Esophagus muscularis mucosa (tissue), 4 donors: ENCODE measurements around the gene CACNB1. TPM values are rescaled to one million over a fixed set of nuclear protein-coding genes. Genes with fewer than 3 reads are reported as not detected.

Source experiments
- DNase-seq: peaks from one replicate; pipeline ENCODE4 v3.0.0-alpha.2; 2017; ENCODE audit errors: extremely low spot score
- H3K27ac ChIP-seq, 4 donors: fragments of 200-600 bp; sonication (generic); replicated peaks in 1 of 4; 1 replicate in 3 of 4; 2 replicates in 1 of 4; pipeline ENCODE4 v1.5.1; 2016 to 2019; ENCODE audit warnings: mild to moderate bottlenecking in 1 of 4
- H3K27me3 ChIP-seq, 4 donors: fragments of 200-600 bp; sonication (generic); one replicate each; pipeline versions ENCODE4 v1.5.1 to v1.6.0; 2016 to 2019
- H3K36me3 ChIP-seq, 4 donors: fragments of 200-600 bp; sonication (generic); one replicate each; pipeline ENCODE4 v1.5.1; 2016 to 2019
- H3K4me1 ChIP-seq, 4 donors: fragments of 200-600 bp; sonication (generic); one replicate each; pipeline ENCODE4 v1.5.1; 2016 to 2019
- H3K4me3 ChIP-seq, 4 donors: fragments of 200-600 bp; sonication (generic); 1 replicate in 2 of 4; 2 replicates in 2 of 4; pipeline ENCODE4 v1.5.1; 2016 to 2019; ENCODE audit warnings: mild to moderate bottlenecking in 4 of 4, moderate library complexity in 1 of 4
- H3K9me3 ChIP-seq, 4 donors: fragments of 200-600 bp; sonication (generic); 1 replicate in 3 of 4; 2 replicates in 1 of 4; pipeline ENCODE4 v1.5.1; 2016 to 2019
- CTCF ChIP-seq, 3 experiments: fragments of 200-600 bp in 2 of 3; fragments of 450-650 bp in 1 of 3; sonication (generic) in 2 of 3; IDR thresholded peaks; one replicate each; pipeline ENCODE4 v1.5.1; 2017 to 2019; ENCODE audit warnings: antibody characterized with exemption in 3 of 3, mild to moderate bottlenecking in 2 of 3, moderate library complexity in 1 of 3
- EP300 ChIP-seq: sonication (generic); formaldehyde crosslinking; IDR thresholded peaks from one replicate; pipeline ENCODE4 v1.6.1; 2017; ENCODE audit warnings: antibody characterized with exemption
- POLR2A ChIP-seq: fragments of 450-650 bp; IDR thresholded peaks from one replicate; pipeline ENCODE4 v1.6.1; 2017; ENCODE audit warnings: antibody characterized with exemption, moderate library complexity, mild to moderate bottlenecking, low read depth
- POLR2AphosphoS5 ChIP-seq, 2 donors: sonication (generic); formaldehyde crosslinking; IDR thresholded peaks; one replicate each; pipeline ENCODE4 v1.6.1; 2017; ENCODE audit warnings: antibody characterized with exemption in 2 of 2
- WGBS: methylation state at CpG from one replicate; pipeline ENCODE4 v1.1.5; 2018; 5-methylcytosine and 5-hydroxymethylcytosine counted together
- intact Hi-C: fragments of 100-400 bp; cut with DNase I; formaldehyde crosslinking; loops from one replicate; pipeline ENCODE4 v1.15.1; 2023
- total RNA-seq, 4 donors: library from RNA; depleted of rRNA; stranded (reverse); fragments of >200 nt; gene quantifications; one replicate each; pipeline versions ENCODE4 v1.1.0 to v1.2.1, GENCODE V29; 2016

CACNB1 gene
- total RNA-seq, 4 donors from 2014 or later = 3.1 to 8.0 (median 5.4) TPM

DNA sequence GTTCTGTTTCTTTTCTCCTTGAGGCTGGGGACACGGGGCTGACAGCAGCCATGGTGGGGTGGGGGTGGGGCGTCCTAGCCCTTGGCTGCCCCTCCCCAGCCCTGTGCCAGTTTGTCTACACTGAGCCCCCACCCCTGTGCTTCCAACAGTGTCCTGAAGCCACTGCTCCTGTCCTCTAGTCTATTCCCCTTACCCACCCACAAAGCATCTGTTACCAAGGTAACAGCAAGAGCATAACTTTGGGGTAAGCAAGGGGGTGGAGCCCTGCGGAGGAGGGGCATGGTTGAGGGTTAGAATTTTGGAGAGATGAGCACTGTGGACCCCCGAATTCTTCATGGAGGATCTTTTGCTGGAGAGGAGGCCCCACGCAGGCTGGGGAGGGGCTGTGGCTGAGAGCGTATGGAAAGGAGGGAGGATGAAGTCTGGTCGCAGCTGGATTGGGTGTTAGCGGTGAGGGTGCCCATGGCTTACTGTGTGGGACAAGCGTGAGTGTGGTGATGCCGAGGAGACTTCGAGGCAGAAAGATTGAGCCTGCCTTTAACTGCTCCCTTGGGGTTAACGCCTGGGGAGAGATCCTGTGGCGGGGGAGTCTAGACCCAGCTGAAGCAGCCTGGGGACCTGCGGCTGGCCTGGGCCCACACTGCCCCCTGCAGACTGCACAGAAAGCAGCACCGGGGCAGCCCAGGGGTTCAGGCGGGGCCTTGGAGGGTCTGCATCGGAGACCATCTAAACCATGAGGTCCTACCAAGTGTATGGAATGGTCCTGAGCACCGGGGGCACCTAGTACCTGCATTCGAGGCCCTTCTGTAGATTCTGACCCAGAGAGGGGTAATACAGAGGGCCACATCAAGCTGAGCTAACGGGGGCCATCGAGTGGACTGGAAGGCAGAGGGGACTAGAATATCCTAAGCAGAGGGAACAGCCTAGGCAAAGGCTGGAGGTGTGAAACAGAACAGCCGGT lies 34.4 kb upstream of the CACNB1 start:
- Histone ChIP-seq H3K27me3 (peaks cover 0 to 89% (median 11%) of the 10 kb centered on the region in 4 donors), H3K9me3 (no peaks in the 10 kb centered on the region), H3K27ac (no peak overlapping the region), H3K36me3 (no peaks in the 10 kb centered on the region), H3K4me1 (peaks cover 5 to 15% (median 12%) of the 10 kb centered on the region in 4 donors), H3K4me3 (peak overlapping the region in 1 of 4 donors; percentile 32)
- no peak for DNase-seq
- intact Hi-C loops = no loop called here
- 14% methylated on average over 20 of the region's 22 CpGs for WGBS
- peak; percentile 68 to 83 (median 75) for TF ChIP-seq CTCF (IDR thresholded peaks at IDR 0.05)
- no peak for TF ChIP-seq EP300

DNA sequence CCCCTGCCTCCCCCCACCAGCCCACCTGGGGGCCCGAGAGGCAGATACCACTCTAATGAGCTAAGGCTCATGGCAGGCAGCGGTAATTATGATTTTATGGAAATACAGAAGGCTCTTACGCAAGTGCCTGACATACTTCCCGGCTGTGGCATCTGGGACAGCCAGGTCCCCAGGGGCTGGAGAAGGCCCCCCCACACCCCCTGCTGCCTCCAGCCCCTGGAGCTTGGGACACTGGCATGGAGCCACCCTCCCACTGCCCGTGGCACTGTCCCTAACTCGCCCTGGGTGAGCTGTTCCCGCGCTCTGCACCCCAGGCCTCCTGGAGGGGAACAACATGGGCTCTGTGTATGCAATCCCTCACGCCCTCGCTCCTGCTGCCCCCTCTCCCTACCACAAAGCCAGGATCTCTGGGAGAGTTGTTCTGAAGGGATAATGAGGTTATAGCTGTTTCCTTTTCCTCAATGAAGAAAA lies 33.7 kb upstream of the CACNB1 start:
- Histone ChIP-seq H3K4me1 (peaks cover 8 to 20% (median 17%) of the 10 kb centered on the region in 4 donors), H3K9me3 (no peaks in the 10 kb centered on the region), H3K27ac (no peak overlapping the region), H3K36me3 (no peaks in the 10 kb centered on the region), H3K27me3 (peaks cover 0 to 95% (median 15%) of the 10 kb centered on the region in 4 donors), H3K4me3 (no peak overlapping the region)
- no peak for DNase-seq
- WGBS = 56% methylated on average over 6 of the region's 10 CpGs
- TF ChIP-seq POLR2A = no peak
- no peak for TF ChIP-seq CTCF (IDR thresholded peaks at IDR 0.05)
- TF ChIP-seq POLR2AphosphoS5 (IDR thresholded peaks at IDR 0.05) = no peak
- no peak for TF ChIP-seq EP300
- intact Hi-C loops = no loop called here

GRCh38 chr17:39230361-39230760 lies 32.9 kb upstream of the CACNB1 start:
- H3K36me3 ChIP-seq = no peaks in the 10 kb centered on the region
- H3K4me1 ChIP-seq = peaks cover 15 to 27% (median 24%) of the 10 kb centered on the region in 4 donors
- H3K9me3 ChIP-seq = no peaks in the 10 kb centered on the region
- no peak overlapping the region for H3K27ac ChIP-seq
- H3K27me3 ChIP-seq = peaks cover 0 to 99% (median 20%) of the 10 kb centered on the region in 4 donors
- intact Hi-C loops = no loop called here
- WGBS = 84% methylated on average over 1 of the region's 1 CpG
- TF ChIP-seq POLR2AphosphoS5 (IDR thresholded peaks at IDR 0.05) (no peak), POLR2A (no peak), CTCF (IDR thresholded peaks at IDR 0.05) (no peak), EP300 (no peak)
- DNase-seq = no peak
- no peak overlapping the region for H3K4me3 ChIP-seq

GRCh38 chr17:39229274-39229913 lies 31.9 kb upstream of the CACNB1 start:
- no peaks in the 10 kb centered on the region for H3K36me3 ChIP-seq
- peaks cover 0 to 99% (median 27%) of the 10 kb centered on the region in 4 donors for H3K27me3 ChIP-seq
- H3K9me3 ChIP-seq = no peaks in the 10 kb centered on the region
- peaks cover 19 to 37% (median 34%) of the 10 kb centered on the region in 4 donors for H3K4me1 ChIP-seq
- no peak overlapping the region for H3K27ac ChIP-seq
- no peak for DNase-seq
- intact Hi-C loops = no loop called here
- TF ChIP-seq POLR2AphosphoS5 (IDR thresholded peaks at IDR 0.05) (no peak), POLR2A (no peak), EP300 (no peak), CTCF (IDR thresholded peaks at IDR 0.05) (no peak)
- H3K4me3 ChIP-seq = no peak overlapping the region
- WGBS = 69% methylated on average over 11 of the region's 11 CpGs
